Kidney glomerular epithelial cell (primary cell): ENCODE measurements around the gene PTPN6.

Experiments
- DNase-seq: peaks from one replicate; lab custom pipeline; 2025; lab: John Stamatoyannopoulos, UW

The PTPN6 gene

DNA sequence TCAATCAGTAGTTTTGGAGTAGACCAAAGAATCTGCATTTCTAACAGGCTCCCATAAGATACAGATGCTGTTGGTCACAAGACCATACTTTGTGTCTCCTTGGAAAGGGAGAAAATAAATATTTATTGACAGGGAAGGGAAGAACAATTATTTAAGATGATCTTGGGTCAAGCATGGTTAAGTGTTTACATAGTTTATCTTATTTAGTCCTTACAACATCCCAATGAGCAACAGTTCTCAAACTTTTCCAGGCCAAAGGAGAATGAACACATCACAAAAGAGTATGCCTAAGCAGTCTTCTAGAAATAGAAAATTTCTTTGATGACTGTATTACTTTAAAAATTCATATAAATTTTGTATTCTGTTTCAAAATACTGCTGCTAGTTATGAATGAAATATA, 58.4 kb downstream of the PTPN6 start:
- no peak for DNase-seq
